ENCODE data around the gene CUBN.

CUBN gene

GRCh38 chr10:17061418-17061817, 68.2 kb downstream of the CUBN start:
- Histone ChIP-seq H4K8ac (ENCODE audit: low read depth, low read length) (no peak overlapping the region), H3K27me3 (ENCODE audit: insufficient read depth, low read length, poor library complexity) (no peaks in the 10 kb centered on the region), H3K18ac (ENCODE audit: low read length) (peak overlapping the region; percentile 53), H2BK5ac (ENCODE audit: low read length) (no peak overlapping the region), H3K23ac (ENCODE audit: low read length) (no peak overlapping the region), H3K4me1 (ENCODE audit: control insufficient read depth, low read depth, low read length) (peaks cover 4% of the 10 kb centered on the region), H3K4me2 (ENCODE audit: low read length) (no peak overlapping the region), H3K79me1 (ENCODE audit: low read length) (no peaks in the 10 kb centered on the region), H3K79me2 (ENCODE audit: control insufficient read depth, insufficient read depth, low read length) (no peaks in the 10 kb centered on the region), H2BK120ac (ENCODE audit: low read depth, low read length) (no peak overlapping the region), H3K56ac (ENCODE audit: low read length) (no peak overlapping the region), H2AK5ac (ENCODE audit: low read length) (no peak overlapping the region), H3K9ac (ENCODE audit: low read length) (no peak overlapping the region), H3K4ac (ENCODE audit: low read depth, low read length) (no peak overlapping the region), H4K5ac (ENCODE audit: low read length) (no peak overlapping the region), H3K27ac (ENCODE audit: low read depth, low read length) (no peak overlapping the region), H3K4me3 (ENCODE audit: low read length) (no peak overlapping the region), H3K36me3 (ENCODE audit: control insufficient read depth, insufficient read depth, low read length) (no peaks in the 10 kb centered on the region), H2BK15ac (replicated peaks; ENCODE audit: low read depth) (no peak overlapping the region)
- WGBS (ENCODE audit: extremely low coverage, insufficient coverage, low lambda C conversion rate) = no CpG with 5 or more reads among the region's 2 CpGs
- DNase-seq = peak; percentile 34

- Histone ChIP-seq H3K4me1 (ENCODE audit: control insufficient read depth, low read depth, low read length) (peaks cover 4% of the 10 kb centered on the region), H3K79me1 (ENCODE audit: low read length) (no peaks in the 10 kb centered on the region), H4K5ac (ENCODE audit: low read length) (no peak overlapping the region), H4K8ac (ENCODE audit: low read depth, low read length) (no peak overlapping the region), H2BK120ac (ENCODE audit: low read depth, low read length) (no peak overlapping the region), H2BK15ac (replicated peaks; ENCODE audit: low read depth) (no peak overlapping the region), H3K79me2 (ENCODE audit: control insufficient read depth, insufficient read depth, low read length) (no peaks in the 10 kb centered on the region), H2AK5ac (ENCODE audit: low read length) (no peak overlapping the region), H3K56ac (ENCODE audit: low read length) (no peak overlapping the region), H3K36me3 (ENCODE audit: control insufficient read depth, insufficient read depth, low read length) (no peaks in the 10 kb centered on the region), H3K27ac (ENCODE audit: low read depth, low read length) (no peak overlapping the region), H3K23ac (ENCODE audit: low read length) (no peak overlapping the region), H3K4me2 (ENCODE audit: low read length) (no peak overlapping the region), H3K27me3 (ENCODE audit: insufficient read depth, low read length, poor library complexity) (no peaks in the 10 kb centered on the region), H3K4ac (ENCODE audit: low read depth, low read length) (no peak overlapping the region), H3K4me3 (ENCODE audit: low read length) (no peak overlapping the region), H3K18ac (ENCODE audit: low read length) (no peak overlapping the region), H2BK5ac (ENCODE audit: low read length) (no peak overlapping the region), H3K9ac (ENCODE audit: low read length) (no peak overlapping the region)
- no peak for DNase-seq
- no CpG with 5 or more reads among the region's 6 CpGs for WGBS (ENCODE audit: extremely low coverage, insufficient coverage, low lambda C conversion rate)
Measured at GRCh38 chr10:17060289-17060688, 69.3 kb downstream of the CUBN start.

GRCh38 chr10:17059197-17059688, 70.4 kb downstream of the CUBN start:
- no peak overlapping the region for H3K27ac ChIP-seq (ENCODE audit: low read depth, low read length)
- H3K79me2 ChIP-seq (ENCODE audit: control insufficient read depth, insufficient read depth, low read length) = no peaks in the 10 kb centered on the region
- no peaks in the 10 kb centered on the region for H3K27me3 ChIP-seq (ENCODE audit: insufficient read depth, low read length, poor library complexity)
- no peak for DNase-seq
- no peaks in the 10 kb centered on the region for H3K36me3 ChIP-seq (ENCODE audit: control insufficient read depth, insufficient read depth, low read length)
- H2AK5ac ChIP-seq (ENCODE audit: low read length) = no peak overlapping the region
- H3K4me1 ChIP-seq (ENCODE audit: control insufficient read depth, low read depth, low read length) = peaks cover 2% of the 10 kb centered on the region
- H3K23ac ChIP-seq (ENCODE audit: low read length) = no peak overlapping the region
- no peak overlapping the region for H3K4me3 ChIP-seq (ENCODE audit: low read length)
- H3K56ac ChIP-seq (ENCODE audit: low read length) = no peak overlapping the region
- no peak overlapping the region for H2BK5ac ChIP-seq (ENCODE audit: low read length)
- H3K4me2 ChIP-seq (ENCODE audit: low read length) = no peak overlapping the region
- no peak overlapping the region for H2BK120ac ChIP-seq (ENCODE audit: low read depth, low read length)
- no peak overlapping the region for H3K18ac ChIP-seq (ENCODE audit: low read length)
- no peak overlapping the region for H4K8ac ChIP-seq (ENCODE audit: low read depth, low read length)
- no peak overlapping the region for H2BK15ac ChIP-seq (replicated peaks; ENCODE audit: low read depth)
- H3K4ac ChIP-seq (ENCODE audit: low read depth, low read length) = no peak overlapping the region
- no peaks in the 10 kb centered on the region for H3K79me1 ChIP-seq (ENCODE audit: low read length)
- H4K5ac ChIP-seq (ENCODE audit: low read length) = no peak overlapping the region
- H3K9ac ChIP-seq (ENCODE audit: low read length) = no peak overlapping the region

DNA sequence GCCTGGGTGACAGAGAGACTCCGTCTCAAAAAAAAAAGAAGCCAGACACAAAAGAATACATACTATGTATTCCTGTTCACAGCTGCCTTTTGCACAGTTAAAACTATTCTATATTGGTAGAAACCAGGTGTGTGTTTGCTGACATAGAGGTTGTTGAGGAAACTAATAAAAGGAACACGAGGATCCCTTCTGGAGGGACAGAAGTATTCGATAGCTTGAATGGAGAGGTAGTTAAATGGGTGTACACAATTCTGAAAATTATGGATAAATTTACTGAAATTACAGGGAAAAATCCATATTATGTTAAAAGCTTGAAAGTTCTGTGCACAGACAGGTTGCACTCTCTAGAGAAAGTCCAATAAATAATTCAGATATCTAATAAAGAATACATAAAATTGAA, 71.5 kb downstream of the CUBN start:
- H3K9ac ChIP-seq (ENCODE audit: low read length) = no peak overlapping the region
- no peak overlapping the region for H3K4me2 ChIP-seq (ENCODE audit: low read length)
- H4K5ac ChIP-seq (ENCODE audit: low read length) = no peak overlapping the region
- H3K4ac ChIP-seq (ENCODE audit: low read depth, low read length) = no peak overlapping the region
- no peaks in the 10 kb centered on the region for H3K27me3 ChIP-seq (ENCODE audit: insufficient read depth, low read length, poor library complexity)
- no peaks in the 10 kb centered on the region for H3K79me2 ChIP-seq (ENCODE audit: control insufficient read depth, insufficient read depth, low read length)
- H2BK120ac ChIP-seq (ENCODE audit: low read depth, low read length) = no peak overlapping the region
- H3K56ac ChIP-seq (ENCODE audit: low read length) = no peak overlapping the region
- H3K23ac ChIP-seq (ENCODE audit: low read length) = no peak overlapping the region
- H3K4me1 ChIP-seq (ENCODE audit: control insufficient read depth, low read depth, low read length) = peaks cover 2% of the 10 kb centered on the region
- no peak overlapping the region for H3K18ac ChIP-seq (ENCODE audit: low read length)
- no peaks in the 10 kb centered on the region for H3K79me1 ChIP-seq (ENCODE audit: low read length)
- H3K27ac ChIP-seq (ENCODE audit: low read depth, low read length) = no peak overlapping the region
- WGBS (ENCODE audit: extremely low coverage, insufficient coverage, low lambda C conversion rate) = no CpG with 5 or more reads among the region's 3 CpGs
- H3K4me3 ChIP-seq (ENCODE audit: low read length) = no peak overlapping the region
- no peak overlapping the region for H2BK5ac ChIP-seq (ENCODE audit: low read length)
- DNase-seq = no peak
- no peak overlapping the region for H2AK5ac ChIP-seq (ENCODE audit: low read length)
- no peak overlapping the region for H2BK15ac ChIP-seq (replicated peaks; ENCODE audit: low read depth)
- no peaks in the 10 kb centered on the region for H3K36me3 ChIP-seq (ENCODE audit: control insufficient read depth, insufficient read depth, low read length)
- no peak overlapping the region for H4K8ac ChIP-seq (ENCODE audit: low read depth, low read length)

DNA sequence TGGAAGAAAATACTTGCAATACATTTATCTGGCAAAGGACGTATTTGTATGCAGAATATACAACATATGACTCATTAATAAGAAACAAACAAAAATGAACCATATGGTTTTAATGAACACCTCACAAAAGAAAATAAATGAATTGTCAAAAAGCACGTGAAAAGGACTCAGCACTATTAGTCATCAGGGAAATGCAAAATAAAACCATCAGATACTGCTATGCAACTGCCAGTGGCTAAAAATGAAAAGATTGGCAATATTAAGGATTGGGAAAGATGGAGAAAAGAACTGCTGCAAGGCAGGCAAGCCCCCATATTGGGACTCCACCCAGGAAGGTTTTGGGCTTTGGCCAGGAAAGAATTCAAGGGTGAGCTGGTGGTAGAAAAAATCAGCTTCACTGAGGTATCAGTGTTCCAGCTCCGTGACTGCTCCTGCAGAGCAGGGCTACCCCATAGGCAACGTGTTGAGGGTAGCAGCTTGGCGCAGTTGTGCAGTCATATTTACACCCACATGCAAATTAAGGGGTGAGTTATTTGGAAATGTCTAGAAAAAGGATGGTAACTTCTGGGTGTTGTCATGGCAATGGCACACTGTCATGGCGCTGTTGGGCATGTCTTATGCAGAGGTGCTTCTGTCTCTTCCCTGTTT, 72.7 kb downstream of the CUBN start:
- no peak overlapping the region for H3K27ac ChIP-seq (ENCODE audit: low read depth, low read length)

GRCh38 chr10:17053513-17053912, 76.1 kb downstream of the CUBN start:
- no peak overlapping the region for H4K8ac ChIP-seq (ENCODE audit: low read depth, low read length)
- H3K79me2 ChIP-seq (ENCODE audit: control insufficient read depth, insufficient read depth, low read length) = no peaks in the 10 kb centered on the region
- no peaks in the 10 kb centered on the region for H3K36me3 ChIP-seq (ENCODE audit: control insufficient read depth, insufficient read depth, low read length)
- no peak overlapping the region for H4K5ac ChIP-seq (ENCODE audit: low read length)
- H3K56ac ChIP-seq (ENCODE audit: low read length) = no peak overlapping the region
- no peak overlapping the region for H3K18ac ChIP-seq (ENCODE audit: low read length)
- H3K4me2 ChIP-seq (ENCODE audit: low read length) = no peak overlapping the region
- no peaks in the 10 kb centered on the region for H3K4me1 ChIP-seq (ENCODE audit: control insufficient read depth, low read depth, low read length)
- no peak overlapping the region for H3K23ac ChIP-seq (ENCODE audit: low read length)
- no CpG with 5 or more reads among the region's 3 CpGs for WGBS (ENCODE audit: extremely low coverage, insufficient coverage, low lambda C conversion rate)
- no peak overlapping the region for H2BK15ac ChIP-seq (replicated peaks; ENCODE audit: low read depth)
- H2AK5ac ChIP-seq (ENCODE audit: low read length) = no peak overlapping the region
- H2BK120ac ChIP-seq (ENCODE audit: low read depth, low read length) = no peak overlapping the region
- H3K79me1 ChIP-seq (ENCODE audit: low read length) = no peaks in the 10 kb centered on the region
- no peak for DNase-seq
- H2BK5ac ChIP-seq (ENCODE audit: low read length) = no peak overlapping the region
- no peaks in the 10 kb centered on the region for H3K27me3 ChIP-seq (ENCODE audit: insufficient read depth, low read length, poor library complexity)
- no peak overlapping the region for H3K4ac ChIP-seq (ENCODE audit: low read depth, low read length)
- H3K27ac ChIP-seq (ENCODE audit: low read depth, low read length) = no peak overlapping the region
- H3K9ac ChIP-seq (ENCODE audit: low read length) = no peak overlapping the region
- no peak overlapping the region for H3K4me3 ChIP-seq (ENCODE audit: low read length)

More for the DNA sequence above, 72.7 kb downstream of the CUBN start:
- Histone ChIP-seq H3K27me3 (ENCODE audit: insufficient read depth, low read length, poor library complexity) (no peaks in the 10 kb centered on the region), H3K4ac (ENCODE audit: low read depth, low read length) (no peak overlapping the region), H2BK5ac (ENCODE audit: low read length) (no peak overlapping the region), H3K36me3 (ENCODE audit: control insufficient read depth, insufficient read depth, low read length) (no peaks in the 10 kb centered on the region), H3K4me1 (ENCODE audit: control insufficient read depth, low read depth, low read length) (no peaks in the 10 kb centered on the region), H4K5ac (ENCODE audit: low read length) (no peak overlapping the region), H3K23ac (ENCODE audit: low read length) (no peak overlapping the region), H2BK120ac (ENCODE audit: low read depth, low read length) (no peak overlapping the region), H2AK5ac (ENCODE audit: low read length) (no peak overlapping the region), H3K18ac (ENCODE audit: low read length) (no peak overlapping the region), H2BK15ac (replicated peaks; ENCODE audit: low read depth) (no peak overlapping the region), H3K9ac (ENCODE audit: low read length) (no peak overlapping the region), H3K4me2 (ENCODE audit: low read length) (no peak overlapping the region), H3K79me2 (ENCODE audit: control insufficient read depth, insufficient read depth, low read length) (no peaks in the 10 kb centered on the region), H4K8ac (ENCODE audit: low read depth, low read length) (no peak overlapping the region), H3K4me3 (ENCODE audit: low read length) (no peak overlapping the region), H3K56ac (ENCODE audit: low read length) (no peak overlapping the region), H3K79me1 (ENCODE audit: low read length) (no peaks in the 10 kb centered on the region)
- no peak for DNase-seq
- WGBS (ENCODE audit: extremely low coverage, insufficient coverage, low lambda C conversion rate) = no CpG with 5 or more reads among the region's 6 CpGs
